Thoracic aorta (tissue), 2 donors: ENCODE results near the gene CDK5RAP2. TPM values are rescaled to one million over a fixed set of nuclear protein-coding genes. Genes with fewer than 3 reads are reported as not detected.

ENCODE experiments used
- ATAC-seq: fragments of 150-250 bp; one replicate; pipeline ENCODE4 v1.8.0; 2017; ENCODE audit warnings: low read depth; ENCODE audit not compliant: insufficient number of reproducible peaks, low FRiP score
- DNase-seq: peaks from one replicate; pipeline ENCODE4 v3.0.0-alpha.2; 2020; ENCODE audit warnings: low spot score
- H3K27ac ChIP-seq, 2 donors: fragments of 200-600 bp; sonication (generic); 1 replicate in 1 of 2; 2 replicates in 1 of 2; pipeline ENCODE4 v1.5.1; 2016; ENCODE audit warnings: mild to moderate bottlenecking in 2 of 2, moderate library complexity in 2 of 2
- H3K27me3 ChIP-seq: fragments of 200-600 bp; sonication (generic); replicated peaks from 2 replicates; pipeline ENCODE4 v1.6.0; 2016; ENCODE audit warnings: mild to moderate bottlenecking; ENCODE audit not compliant: insufficient read depth
- H3K36me3 ChIP-seq: fragments of 200-600 bp; sonication (generic); one replicate; pipeline ENCODE4 v1.5.1; 2016
- H3K4me1 ChIP-seq, 2 donors: fragments of 200-600 bp; sonication (generic); 1 replicate in 1 of 2; 2 replicates in 1 of 2; pipeline versions ENCODE4 v1.5.1 to v1.6.0; 2016; ENCODE audit warnings: low read depth in 2 of 2, mild to moderate bottlenecking in 1 of 2; ENCODE audit not compliant: control insufficient read depth in 1 of 2
- H3K4me3 ChIP-seq: fragments of 200-600 bp; sonication (generic); 2 replicates; pipeline ENCODE4 v1.5.1; 2016; ENCODE audit warnings: mild to moderate bottlenecking
- H3K9me3 ChIP-seq: fragments of 200-600 bp; sonication (generic); 2 replicates; pipeline ENCODE4 v1.5.1; 2016
- CTCF ChIP-seq: fragments of 200-600 bp; sonication (generic); IDR thresholded peaks from one replicate; pipeline ENCODE4 v1.5.1; 2019; ENCODE audit warnings: antibody characterized with exemption
- total RNA-seq, 2 donors: library from RNA; depleted of rRNA; stranded (reverse); fragments of >200 nt; gene quantifications; one replicate each; pipeline versions ENCODE4 v1.1.0 to v1.2.3, GENCODE V29; 2016

Gene CDK5RAP2
- total RNA-seq, 2 donors from 2014 or later, result 67.8 to 132 TPM

GRCh38 chr9:120392245-120392644 lies 187.7 kb downstream of the CDK5RAP2 start:
- Histone ChIP-seq H3K36me3 (peaks cover 14% of the 10 kb centered on the region), H3K4me3 (no peak overlapping the region), H3K4me1 (peaks cover 14 to 71% of the 10 kb centered on the region in 2 donors), H3K9me3 (no peaks in the 10 kb centered on the region), H3K27me3 (no peaks in the 10 kb centered on the region), H3K27ac (no peak overlapping the region)
- DNase-seq (no peak), ATAC-seq (no peak)
- TF ChIP-seq CTCF, result no peak

- no peaks in the 10 kb centered on the region for H3K9me3 ChIP-seq
- no peak overlapping the region for H3K4me3 ChIP-seq
- H3K27me3 ChIP-seq, result no peaks in the 10 kb centered on the region
- no peak for ATAC-seq
- no peak for TF ChIP-seq CTCF
- no peak for DNase-seq
- H3K36me3 ChIP-seq, result peaks cover 14% of the 10 kb centered on the region
- no peak overlapping the region for H3K27ac ChIP-seq
- H3K4me1 ChIP-seq, result peaks cover 15 to 76% of the 10 kb centered on the region in 2 donors
These were observed 188.3 kb downstream of the CDK5RAP2 start for GRCh38 chr9:120391691-120392090.

GRCh38 chr9:120390637-120391190 lies 189.3 kb downstream of the CDK5RAP2 start:
- Histone ChIP-seq H3K4me1 (peaks cover 19 to 86% of the 10 kb centered on the region in 2 donors), H3K36me3 (peaks cover 10% of the 10 kb centered on the region), H3K9me3 (no peaks in the 10 kb centered on the region), H3K27ac (no peak overlapping the region), H3K4me3 (no peak overlapping the region), H3K27me3 (no peaks in the 10 kb centered on the region)
- ATAC-seq, result no peak
- TF ChIP-seq CTCF, result no peak
- DNase-seq, result no peak

GRCh38 chr9:120389867-120390266 lies 190.1 kb downstream of the CDK5RAP2 start:
- TF ChIP-seq CTCF, result no peak
- DNase-seq (no peak), ATAC-seq (no peak)
- Histone ChIP-seq H3K36me3 (peaks cover 10% of the 10 kb centered on the region), H3K4me1 (peaks cover 19 to 91% of the 10 kb centered on the region in 2 donors), H3K4me3 (no peak overlapping the region), H3K27me3 (no peaks in the 10 kb centered on the region), H3K9me3 (no peaks in the 10 kb centered on the region), H3K27ac (peak overlapping the region in 1 of 2 donors; percentile 61)

GRCh38 chr9:120389300-120389699 lies 190.7 kb downstream of the CDK5RAP2 start:
- no peak overlapping the region for H3K4me3 ChIP-seq
- no peak for TF ChIP-seq CTCF
- H3K27me3 ChIP-seq, result no peaks in the 10 kb centered on the region
- H3K9me3 ChIP-seq, result no peaks in the 10 kb centered on the region
- DNase-seq (no peak), ATAC-seq (no peak)
- peaks cover 10% of the 10 kb centered on the region for H3K36me3 ChIP-seq
- H3K27ac ChIP-seq, result peak overlapping the region in 1 of 2 donors; percentile 61
- H3K4me1 ChIP-seq, result peaks cover 19 to 93% of the 10 kb centered on the region in 2 donors
